ENCODE measurements around the gene OR9Q1. TPM values are rescaled to one million over a fixed set of nuclear protein-coding genes. Genes with fewer than 3 reads are reported as not detected.

Gene OR9Q1
- total RNA-seq, 4 donors from 2014 or later: 0.29 TPM; not detected in 3

GRCh38 chr11:58086528-58086927 lies 62.8 kb downstream of the OR9Q1 start:
- Histone ChIP-seq H3K27me3 (no peaks in the 10 kb centered on the region), H3K4me3 (no peak overlapping the region), H3K27ac (no peak overlapping the region), H3K36me3 (no peaks in the 10 kb centered on the region), H3K4me1 (no peaks in the 10 kb centered on the region), H3K9me3 (no peaks in the 10 kb centered on the region)
- no peak for DNase-seq (ENCODE audit: low spot score in 2 of 2)
- TF ChIP-seq POLR2A (IDR thresholded peaks at IDR 0.05) (no peak), EP300 (IDR thresholded peaks at IDR 0.05) (no peak), POLR2AphosphoS5 (IDR thresholded peaks at IDR 0.05) (no peak)
- TF ChIP-seq, protein P1, sequence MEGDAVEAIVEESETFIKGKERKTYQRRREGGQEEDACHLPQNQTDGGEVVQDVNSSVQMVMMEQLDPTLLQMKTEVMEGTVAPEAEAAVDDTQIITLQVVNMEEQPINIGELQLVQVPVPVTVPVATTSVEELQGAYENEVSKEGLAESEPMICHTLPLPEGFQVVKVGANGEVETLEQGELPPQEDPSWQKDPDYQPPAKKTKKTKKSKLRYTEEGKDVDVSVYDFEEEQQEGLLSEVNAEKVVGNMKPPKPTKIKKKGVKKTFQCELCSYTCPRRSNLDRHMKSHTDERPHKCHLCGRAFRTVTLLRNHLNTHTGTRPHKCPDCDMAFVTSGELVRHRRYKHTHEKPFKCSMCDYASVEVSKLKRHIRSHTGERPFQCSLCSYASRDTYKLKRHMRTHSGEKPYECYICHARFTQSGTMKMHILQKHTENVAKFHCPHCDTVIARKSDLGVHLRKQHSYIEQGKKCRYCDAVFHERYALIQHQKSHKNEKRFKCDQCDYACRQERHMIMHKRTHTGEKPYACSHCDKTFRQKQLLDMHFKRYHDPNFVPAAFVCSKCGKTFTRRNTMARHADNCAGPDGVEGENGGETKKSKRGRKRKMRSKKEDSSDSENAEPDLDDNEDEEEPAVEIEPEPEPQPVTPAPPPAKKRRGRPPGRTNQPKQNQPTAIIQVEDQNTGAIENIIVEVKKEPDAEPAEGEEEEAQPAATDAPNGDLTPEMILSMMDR (IDR thresholded peaks at IDR 0.05): no peak
- 63% methylated on average over 2 of the region's 2 CpGs for WGBS

- Histone ChIP-seq H3K4me1 (no peaks in the 10 kb centered on the region), H3K36me3 (no peaks in the 10 kb centered on the region), H3K4me3 (no peak overlapping the region), H3K9me3 (no peaks in the 10 kb centered on the region), H3K27ac (no peak overlapping the region), H3K27me3 (no peaks in the 10 kb centered on the region)
- WGBS: 89% methylated on average over 2 of the region's 2 CpGs
- DNase-seq (ENCODE audit: low spot score in 2 of 2): no peak
- TF ChIP-seq EP300 (IDR thresholded peaks at IDR 0.05): no peak
- TF ChIP-seq POLR2AphosphoS5 (IDR thresholded peaks at IDR 0.05): no peak
- TF ChIP-seq, protein P1 (IDR thresholded peaks at IDR 0.05): no peak
- TF ChIP-seq POLR2A (IDR thresholded peaks at IDR 0.05): no peak
Observed at GRCh38 chr11:58097437-58097836, 73.8 kb downstream of the OR9Q1 start.

DNA sequence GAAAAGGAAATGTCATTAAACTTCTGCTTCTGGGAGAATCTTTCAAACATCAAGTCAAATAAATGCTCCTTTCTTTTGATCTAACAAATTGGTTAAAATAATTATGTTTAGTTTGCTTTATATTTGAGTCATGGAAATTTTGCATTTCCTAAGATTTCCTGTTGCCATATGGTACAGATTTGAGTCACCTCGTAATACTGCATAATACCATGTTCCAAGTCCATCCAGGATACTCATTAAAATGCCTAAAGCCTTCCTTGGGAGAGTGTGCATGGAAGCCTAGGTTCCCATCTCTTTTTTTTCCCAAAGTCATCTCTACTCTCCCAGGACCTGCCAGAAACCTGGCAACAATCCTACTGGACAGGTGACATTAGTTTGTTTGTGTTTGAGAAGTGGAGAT lies 97.4 kb downstream of the OR9Q1 start:
- no peaks in the 10 kb centered on the region for H3K4me1 ChIP-seq
- no peak for DNase-seq (ENCODE audit: low spot score in 2 of 2)
- TF ChIP-seq POLR2A (IDR thresholded peaks at IDR 0.05) (no peak), POLR2AphosphoS5 (IDR thresholded peaks at IDR 0.05) (no peak), EP300 (IDR thresholded peaks at IDR 0.05) (no peak)
- H3K9me3 ChIP-seq: no peaks in the 10 kb centered on the region
- no peaks in the 10 kb centered on the region for H3K27me3 ChIP-seq
- no peak overlapping the region for H3K27ac ChIP-seq
- 87% methylated on average over 1 of the region's 1 CpG for WGBS
- no peak overlapping the region for H3K4me3 ChIP-seq
- no peaks in the 10 kb centered on the region for H3K36me3 ChIP-seq

GRCh38 chr11:58125469-58125868 lies 101.8 kb downstream of the OR9Q1 start, which contains the start of gene OR9I1:
Gene OR9I1 (minus strand): TSS chr11:58125530. CDS start chr11:58119444, 6,086 bp downstream.
- no peak within 1 kb of the TSS for H3K4me3 ChIP-seq
- whole genome bisulfite sequencing: 60% methylated on average over 4 of the region's 4 CpGs
- no peak for TF ChIP-seq EP300 (IDR thresholded peaks at IDR 0.05)
- TF ChIP-seq POLR2AphosphoS5 (IDR thresholded peaks at IDR 0.05): no peak
- no peak for TF ChIP-seq POLR2A (IDR thresholded peaks at IDR 0.05)
- TF ChIP-seq, protein P1 (IDR thresholded peaks at IDR 0.05): no peak
- no peak for DNase-seq (ENCODE audit: low spot score in 2 of 2)
- no peaks in the 10 kb centered on the region for H3K27me3 ChIP-seq
- H3K4me1 ChIP-seq: no peaks in the 10 kb centered on the region
- no peak within 1 kb of the TSS for H3K27ac ChIP-seq
- no peaks in the 10 kb centered on the region for H3K9me3 ChIP-seq
- H3K36me3 ChIP-seq: no peaks in the 10 kb centered on the region

- Histone ChIP-seq H3K9me3 (no peaks in the 10 kb centered on the region), H3K4me3 (no peak overlapping the region), H3K27ac (no peak overlapping the region), H3K4me1 (no peaks in the 10 kb centered on the region), H3K27me3 (no peaks in the 10 kb centered on the region), H3K36me3 (no peaks in the 10 kb centered on the region)
- TF ChIP-seq EP300 (IDR thresholded peaks at IDR 0.05): no peak
- no peak for TF ChIP-seq POLR2AphosphoS5 (IDR thresholded peaks at IDR 0.05)
- TF ChIP-seq, protein P1 (IDR thresholded peaks at IDR 0.05): no peak
- TF ChIP-seq POLR2A (IDR thresholded peaks at IDR 0.05): no peak
- DNase-seq (ENCODE audit: low spot score in 2 of 2): no peak
Observed at GRCh38 chr11:58127350-58127749, 103.7 kb downstream of the OR9Q1 start.
